Activated CD4-positive, alpha-beta T cell treated with anti-CD3 and anti-CD28 coated beads for 36 hours (primary cell): ENCODE results near the gene ADARB2. TPM values are rescaled to one million over a fixed set of nuclear protein-coding genes. Genes with fewer than 3 reads are reported as not detected.
"Not testable (repeated sequence)": the region's sequence is repeated elsewhere in the genome, so short reads cannot be mapped to it uniquely, and the experiment has no call there.

Source experiments
- ATAC-seq: fragments of 200-7000 bp; cut with Tn5 transposase; one replicate; pipeline ENCODE4 v1.10.0; 2021; ENCODE audit warnings: mild to moderate bottlenecking, moderate library complexity
- CTCF ChIA-PET: fragments of 350-600 bp; sonication (Branson Sonifier 250); formaldehyde crosslinking; loops from one replicate; lab custom pipeline; 2021; ENCODE audit warnings: antibody characterized with exemption; lab: Charles Lee
- POLR2A ChIA-PET: fragments of 350-600 bp; sonication (Branson Sonifier 250); formaldehyde crosslinking; loops from one replicate; lab custom pipeline; 2021; ENCODE audit warnings: antibody characterized with exemption, inconsistent platforms; lab: Charles Lee
- DNase-seq: peaks from one replicate; pipeline ENCODE4 v3.0.0-alpha.2; 2020
- H3K27ac Mint-ChIP-seq: one replicate; pipeline ENCODE4 v1.8.0; 2021; ENCODE audit warnings: mixed read lengths
- H3K27me3 Mint-ChIP-seq: one replicate; pipeline ENCODE4 v1.8.0; 2021; ENCODE audit warnings: mixed read lengths
- H3K36me3 Mint-ChIP-seq: one replicate; pipeline ENCODE4 v1.8.0; 2021; ENCODE audit warnings: low read depth, mixed read lengths
- H3K4me1 Mint-ChIP-seq: one replicate; pipeline ENCODE4 v1.8.0; 2021; ENCODE audit warnings: mixed read lengths
- H3K4me3 Mint-ChIP-seq: one replicate; pipeline ENCODE4 v1.8.0; 2021; ENCODE audit warnings: mild to moderate bottlenecking, moderate library complexity, mixed read lengths
- H3K9me3 Mint-ChIP-seq: one replicate; pipeline ENCODE4 v1.8.0; 2021; ENCODE audit warnings: low read depth, mixed read lengths
- intact Hi-C, 2 experiments: fragments of 100-400 bp; cut with DNase I in 1 of 2; cut with micrococcal nuclease in 1 of 2; formaldehyde crosslinking; loops; one replicate each; pipeline versions ENCODE4 v1.14.2 to v1.15.1; 2022 to 2024; cut with DNase I, micrococcal nuclease
- total RNA-seq, 2 experiments: library from RNA; stranded (reverse); gene quantifications; one replicate each; pipeline ENCODE4 v1.2.3, GENCODE V29; 2021

ADARB2 gene
- total RNA-seq, 2 experiments from 2014 or later: not detected

GRCh38 chr10:1327759-1328158 lies 409.6 kb downstream of the ADARB2 start:
- H3K27me3 Mint-ChIP-seq: peaks cover 14% of the 10 kb centered on the region
- no peaks in the 10 kb centered on the region for H3K36me3 Mint-ChIP-seq
- DNase-seq: no peak
- CTCF ChIA-PET: interaction anchor here (0.7 kb wide), 1 partner anchor 1049 kb away, joined by 3 read pairs; no protein-coding TSS in a partner anchor
- no peak overlapping the region for H3K27ac Mint-ChIP-seq
- POLR2A ChIA-PET: no interaction called here
- H3K9me3 Mint-ChIP-seq: peaks cover 2% of the 10 kb centered on the region
- no peak overlapping the region for H3K4me3 Mint-ChIP-seq
- intact Hi-C loops: no loop called here
- peaks cover 3% of the 10 kb centered on the region for H3K4me1 Mint-ChIP-seq
- ATAC-seq: no peak

GRCh38 chr10:1326514-1326913 lies 410.8 kb downstream of the ADARB2 start:
- H3K36me3 Mint-ChIP-seq, DNase-seq, POLR2A ChIA-PET, H3K4me3 Mint-ChIP-seq, H3K27ac Mint-ChIP-seq, CTCF ChIA-PET, ATAC-seq, H3K9me3 Mint-ChIP-seq, intact Hi-C loops, H3K4me1 Mint-ChIP-seq: not testable (repeated sequence)
- H3K27me3 Mint-ChIP-seq: peaks cover 20% of the 10 kb centered on the region

- POLR2A ChIA-PET: no interaction called here
- H3K36me3 Mint-ChIP-seq: no peaks in the 10 kb centered on the region
- no peak for DNase-seq
- H3K4me3 Mint-ChIP-seq: no peak overlapping the region
- ATAC-seq: no peak
- intact Hi-C loops: no loop called here
- peaks cover 2% of the 10 kb centered on the region for H3K9me3 Mint-ChIP-seq
- H3K4me1 Mint-ChIP-seq: peaks cover 5% of the 10 kb centered on the region
- CTCF ChIA-PET: interaction anchor here (0.6 kb wide), 1 partner anchor 23 kb away, joined by 3 read pairs; no protein-coding TSS in a partner anchor
- H3K27ac Mint-ChIP-seq: no peak overlapping the region
- peaks cover 19% of the 10 kb centered on the region for H3K27me3 Mint-ChIP-seq
Observed at GRCh38 chr10:1324903-1325302, 412.4 kb downstream of the ADARB2 start.

- intact Hi-C loops: no loop called here
- Mint-ChIP-seq H3K4me3 (no peak overlapping the region), H3K27me3 (peaks cover 19% of the 10 kb centered on the region), H3K27ac (no peak overlapping the region), H3K4me1 (peaks cover 5% of the 10 kb centered on the region), H3K36me3 (no peaks in the 10 kb centered on the region), H3K9me3 (peaks cover 2% of the 10 kb centered on the region)
- POLR2A ChIA-PET: no interaction called here
- CTCF ChIA-PET: no interaction called here
- ATAC-seq (peak; percentile 85), DNase-seq (peak; percentile 49)
Observed at GRCh38 chr10:1323951-1324350, 413.4 kb downstream of the ADARB2 start.

GRCh38 chr10:1320739-1321320 lies 416.5 kb downstream of the ADARB2 start:
- CTCF ChIA-PET: no interaction called here

GRCh38 chr10:1316809-1317143 lies 420.5 kb downstream of the ADARB2 start:
- peaks cover 2% of the 10 kb centered on the region for H3K4me1 Mint-ChIP-seq
- no peaks in the 10 kb centered on the region for H3K9me3 Mint-ChIP-seq
- ChIA-PET CTCF (no interaction called here), POLR2A (no interaction called here)
- no peaks in the 10 kb centered on the region for H3K36me3 Mint-ChIP-seq
- DNase-seq (no peak), ATAC-seq (no peak)
- intact Hi-C loops: no loop called here
- H3K27ac Mint-ChIP-seq: no peak overlapping the region
- peaks cover 12% of the 10 kb centered on the region for H3K27me3 Mint-ChIP-seq
- no peak overlapping the region for H3K4me3 Mint-ChIP-seq

More at GRCh38 chr10:1320739-1321320, 416.5 kb downstream of the ADARB2 start:
- POLR2A ChIA-PET: no interaction called here
- ATAC-seq (peak; percentile 68), DNase-seq (no peak)
- Mint-ChIP-seq H3K36me3 (no peaks in the 10 kb centered on the region), H3K9me3 (no peaks in the 10 kb centered on the region), H3K27ac (no peak overlapping the region), H3K27me3 (peaks cover 26% of the 10 kb centered on the region), H3K4me3 (no peak overlapping the region), H3K4me1 (peaks cover 5% of the 10 kb centered on the region)
- intact Hi-C loops: no loop called here

GRCh38 chr10:1316121-1316808 lies 421.1 kb downstream of the ADARB2 start:
- DNase-seq (no peak), ATAC-seq (no peak)
- H3K4me3 Mint-ChIP-seq: no peak overlapping the region
- intact Hi-C loops: no loop called here
- no peaks in the 10 kb centered on the region for H3K36me3 Mint-ChIP-seq
- no peak overlapping the region for H3K27ac Mint-ChIP-seq
- no peaks in the 10 kb centered on the region for H3K9me3 Mint-ChIP-seq
- peaks cover 9% of the 10 kb centered on the region for H3K27me3 Mint-ChIP-seq
- ChIA-PET POLR2A (no interaction called here), CTCF (no interaction called here)
- H3K4me1 Mint-ChIP-seq: peaks cover 2% of the 10 kb centered on the region

- Mint-ChIP-seq H3K36me3 (no peaks in the 10 kb centered on the region), H3K27me3 (peaks cover 7% of the 10 kb centered on the region), H3K9me3 (no peaks in the 10 kb centered on the region), H3K4me3 (no peak overlapping the region), H3K27ac (no peak overlapping the region), H3K4me1 (no peaks in the 10 kb centered on the region)
- POLR2A ChIA-PET: no interaction called here
- ATAC-seq (no peak), DNase-seq (no peak)
- intact Hi-C loops: no loop called here
- CTCF ChIA-PET: no interaction called here
Observed at GRCh38 chr10:1315178-1315577, 422.1 kb downstream of the ADARB2 start.

GRCh38 chr10:1311726-1312125 lies 425.6 kb downstream of the ADARB2 start:
- DNase-seq (no peak), ATAC-seq (no peak)
- Mint-ChIP-seq H3K27ac (no peak overlapping the region), H3K4me1 (no peaks in the 10 kb centered on the region), H3K4me3 (no peak overlapping the region), H3K27me3 (peaks cover 4% of the 10 kb centered on the region), H3K9me3 (peaks cover 3% of the 10 kb centered on the region), H3K36me3 (no peaks in the 10 kb centered on the region)
- CTCF ChIA-PET: interaction anchor here (0.6 kb wide), 1 partner anchor 180 kb away, joined by 3 read pairs; no protein-coding TSS in a partner anchor
- POLR2A ChIA-PET: interaction anchor here (0.6 kb wide), 1 partner anchor 199 kb away, joined by 3 read pairs; no protein-coding TSS in a partner anchor
- intact Hi-C loops: no loop called here

- no peak overlapping the region for H3K4me3 Mint-ChIP-seq
- no peaks in the 10 kb centered on the region for H3K4me1 Mint-ChIP-seq
- H3K9me3 Mint-ChIP-seq: peaks cover 3% of the 10 kb centered on the region
- no peak overlapping the region for H3K27ac Mint-ChIP-seq
- ATAC-seq: no peak
- DNase-seq: no peak
- intact Hi-C loops: no loop called here
- no peaks in the 10 kb centered on the region for H3K36me3 Mint-ChIP-seq
- POLR2A ChIA-PET: no interaction called here
- CTCF ChIA-PET: no interaction called here
- H3K27me3 Mint-ChIP-seq: no peaks in the 10 kb centered on the region
Observed at GRCh38 chr10:1310271-1310789, 427.0 kb downstream of the ADARB2 start.

GRCh38 chr10:1309617-1310270 lies 427.6 kb downstream of the ADARB2 start:
- Mint-ChIP-seq H3K4me3 (no peak overlapping the region), H3K4me1 (no peaks in the 10 kb centered on the region), H3K36me3 (no peaks in the 10 kb centered on the region), H3K27me3 (no peaks in the 10 kb centered on the region), H3K9me3 (peaks cover 3% of the 10 kb centered on the region), H3K27ac (no peak overlapping the region)
- ChIA-PET POLR2A (no interaction called here), CTCF (no interaction called here)
- DNase-seq (no peak), ATAC-seq (no peak)
- intact Hi-C loops: no loop called here
